HL-60/S4 treated with phorbol 12-myristate 13-acetate at 8.2 ng/mL for 4 days and 3 days (cell line): ENCODE results near the gene FHL5.
"Not testable (repeated sequence)": the region's sequence is repeated elsewhere in the genome, so short reads cannot be mapped to it uniquely, and the experiment has no call there.

Source experiments
- in situ Hi-C: fragments of 300-500 bp; cut with MboI; formaldehyde crosslinking; loops from 2 replicates; pipeline ENCODE4 v1.15.0; 2022; ENCODE audit warnings: low sequenced_read_pairs

The FHL5 gene, protein sequence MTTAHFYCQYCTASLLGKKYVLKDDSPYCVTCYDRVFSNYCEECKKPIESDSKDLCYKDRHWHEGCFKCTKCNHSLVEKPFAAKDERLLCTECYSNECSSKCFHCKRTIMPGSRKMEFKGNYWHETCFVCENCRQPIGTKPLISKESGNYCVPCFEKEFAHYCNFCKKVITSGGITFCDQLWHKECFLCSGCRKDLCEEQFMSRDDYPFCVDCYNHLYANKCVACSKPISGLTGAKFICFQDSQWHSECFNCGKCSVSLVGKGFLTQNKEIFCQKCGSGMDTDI

DNA sequence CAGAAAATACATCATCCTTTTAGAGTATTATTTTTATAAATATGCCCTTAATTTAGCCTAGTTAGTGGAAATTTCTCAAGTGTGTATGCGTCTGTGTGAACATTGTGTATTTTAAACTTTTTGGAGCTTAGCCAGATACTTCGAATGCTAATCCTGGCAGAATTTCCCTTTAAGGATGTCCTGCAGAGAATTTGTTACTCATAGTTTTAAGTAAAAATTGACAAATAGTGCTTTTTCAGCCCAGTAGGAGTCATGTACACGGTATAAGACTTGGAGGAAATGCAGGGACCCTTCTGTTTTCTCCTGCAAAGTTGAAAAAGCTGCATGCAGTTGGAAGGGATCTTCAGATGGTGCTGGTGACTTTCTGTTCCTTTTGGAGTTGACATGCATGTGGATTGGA lies at the start of gene FHL5:
TSS of gene FHL5 (plus strand) at position 243 of the 400 bp plus-strand sequence. CDS start 40,486 bp downstream, outside the sequence.
- in situ Hi-C loops, result no loop called here

DNA sequence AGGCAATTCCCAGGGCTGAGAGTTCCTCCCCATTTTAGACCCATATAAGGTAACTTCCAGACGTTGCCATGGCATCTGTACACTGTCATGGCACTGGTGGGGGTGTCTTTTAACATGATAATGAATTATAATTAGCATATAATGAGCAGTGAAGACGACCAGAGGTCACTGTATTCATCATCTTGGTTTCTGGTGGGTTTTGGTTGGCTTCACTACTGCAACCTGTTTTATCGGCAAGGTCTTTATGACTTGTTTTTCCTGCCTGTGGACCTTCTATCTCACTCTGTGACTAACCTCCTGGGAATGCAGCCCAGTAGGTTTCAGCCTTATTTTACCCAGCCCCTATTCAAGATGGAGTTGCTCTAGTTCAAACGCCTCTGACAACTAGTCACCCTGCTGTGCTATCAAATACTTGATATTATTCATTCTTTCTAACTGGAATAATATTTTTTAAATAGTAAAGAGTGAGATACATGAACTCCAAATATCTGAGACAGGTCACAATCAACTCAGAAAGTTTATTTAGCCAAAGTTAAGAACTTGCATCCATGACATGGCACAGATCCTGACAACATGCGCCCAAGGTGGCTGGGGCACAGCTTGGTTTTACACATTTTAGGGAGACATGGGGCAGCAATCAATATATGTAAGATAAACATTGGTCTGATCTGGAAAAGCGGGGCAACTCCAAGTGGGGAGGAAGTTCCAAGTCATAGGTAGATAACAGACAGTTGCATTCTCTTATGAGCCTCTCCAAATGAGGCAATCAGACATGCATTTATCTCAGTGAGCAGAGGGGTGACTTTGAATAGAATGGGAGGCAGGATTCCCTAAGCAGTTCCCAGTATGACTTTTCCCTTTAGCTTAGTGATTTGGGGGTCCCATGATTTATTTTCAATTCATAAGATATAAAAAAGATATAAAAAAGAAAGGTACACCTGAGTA lies 42.5 kb upstream of the FHL5 start:
- in situ Hi-C loops, result no loop called here

DNA sequence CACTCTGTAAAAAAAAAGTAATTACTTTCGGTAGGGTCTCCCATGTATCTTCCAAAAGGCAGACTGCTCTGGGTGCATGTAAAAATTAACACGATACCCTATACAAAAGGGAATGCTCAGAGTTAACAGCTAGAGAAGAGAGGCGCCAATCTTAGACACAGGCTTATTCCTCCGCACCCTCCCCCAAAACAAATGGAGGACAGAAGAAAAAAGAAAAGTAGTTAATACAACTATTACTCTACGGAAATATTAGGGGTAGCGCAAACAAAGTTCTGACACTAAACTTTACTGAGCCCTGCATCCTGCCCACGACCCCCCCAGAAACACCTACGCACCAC lies 41.7 kb upstream of the FHL5 start:
- in situ Hi-C loops, result no loop called here

DNA sequence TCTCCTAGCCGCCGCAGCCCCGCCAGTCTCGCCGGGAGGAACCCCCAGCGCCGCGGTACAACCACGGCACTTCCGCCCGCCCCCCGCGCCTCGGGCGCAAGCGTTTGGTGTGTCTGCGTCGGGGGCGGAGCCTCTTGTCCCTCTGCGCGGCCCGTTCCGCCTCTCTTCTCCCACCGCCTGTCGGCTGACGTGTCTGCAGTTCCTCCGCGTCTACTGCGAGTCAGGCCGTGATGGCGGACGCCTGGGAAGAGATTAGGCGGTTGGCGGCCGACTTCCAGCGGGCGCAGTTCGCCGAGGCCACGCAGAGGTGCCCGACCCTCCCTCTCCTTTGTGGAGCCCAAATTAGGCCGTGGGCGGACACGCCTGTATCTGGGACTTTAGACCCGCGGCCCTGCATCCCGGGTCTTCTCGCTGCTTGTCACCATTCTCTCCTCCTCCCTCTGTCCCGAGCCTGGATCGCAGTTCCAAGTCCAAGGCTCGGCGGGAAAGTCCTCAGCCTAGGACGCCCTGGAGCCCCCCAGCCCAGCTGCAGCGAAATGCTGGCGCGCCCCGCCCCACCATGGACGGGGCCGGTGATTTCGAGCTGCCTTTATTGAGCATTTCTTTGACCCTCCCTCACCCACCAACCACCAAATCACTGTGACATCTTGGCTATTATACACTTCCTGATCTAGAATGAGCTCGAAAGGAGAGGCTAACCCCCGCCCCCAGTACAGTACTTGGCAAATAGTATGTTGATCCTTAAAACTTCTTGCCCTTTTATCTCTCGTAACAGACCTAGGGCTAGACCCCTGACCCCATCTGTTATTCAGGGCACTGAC lies 41.1 kb upstream of the FHL5 start, which contains the start of gene UFL1:
TSS of gene UFL1 (plus strand) at position 163 of the 821 bp plus-strand sequence. CDS start at position 231, 68 bp downstream.
- in situ Hi-C loops, result no loop called here

DNA sequence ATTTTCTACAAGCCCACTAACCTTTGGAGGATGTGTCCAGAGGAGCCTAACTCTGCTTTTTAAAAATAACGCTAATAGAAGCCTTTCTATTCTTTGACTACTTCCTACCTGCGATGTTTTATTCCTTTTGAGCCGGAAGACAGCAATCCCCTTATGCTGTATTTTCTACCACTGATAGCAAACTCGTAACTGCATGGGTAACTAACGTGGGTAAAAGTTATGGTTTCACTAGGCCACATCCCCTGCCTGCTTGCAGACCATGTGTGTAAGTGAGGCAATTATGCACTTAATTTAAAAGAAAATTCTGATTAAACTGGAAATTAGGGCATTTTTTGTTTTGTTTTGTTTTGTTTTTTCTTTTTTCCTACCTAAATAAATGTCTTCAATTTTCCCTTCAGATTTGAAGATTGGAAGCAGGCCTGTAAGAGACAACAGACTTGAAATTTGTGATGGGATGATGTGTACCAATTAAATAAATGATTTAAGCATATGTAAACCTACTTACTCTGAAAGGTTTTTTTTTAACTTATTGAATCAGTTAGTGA lies 40.4 kb upstream of the FHL5 start:
- in situ Hi-C loops, result no loop called here

DNA sequence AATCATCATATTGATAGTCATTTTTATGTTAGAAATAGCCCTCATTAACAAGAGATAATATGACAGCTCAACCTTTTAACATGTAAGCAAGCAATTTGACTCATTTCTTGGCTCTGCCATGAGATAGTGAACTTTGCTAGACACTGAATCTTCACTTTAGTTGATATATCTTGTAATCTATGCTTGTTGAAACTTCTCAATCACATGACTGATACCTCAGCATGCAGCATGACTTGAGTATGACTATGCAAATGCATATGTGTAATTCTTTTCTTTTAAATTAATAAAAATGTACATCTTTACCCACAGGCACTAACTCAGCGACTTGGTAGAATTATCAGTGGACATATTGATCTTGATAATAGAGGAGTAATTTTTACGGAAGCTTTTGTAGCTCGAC lies 34.7 kb upstream of the FHL5 start:
- in situ Hi-C loops, result no loop called here

DNA sequence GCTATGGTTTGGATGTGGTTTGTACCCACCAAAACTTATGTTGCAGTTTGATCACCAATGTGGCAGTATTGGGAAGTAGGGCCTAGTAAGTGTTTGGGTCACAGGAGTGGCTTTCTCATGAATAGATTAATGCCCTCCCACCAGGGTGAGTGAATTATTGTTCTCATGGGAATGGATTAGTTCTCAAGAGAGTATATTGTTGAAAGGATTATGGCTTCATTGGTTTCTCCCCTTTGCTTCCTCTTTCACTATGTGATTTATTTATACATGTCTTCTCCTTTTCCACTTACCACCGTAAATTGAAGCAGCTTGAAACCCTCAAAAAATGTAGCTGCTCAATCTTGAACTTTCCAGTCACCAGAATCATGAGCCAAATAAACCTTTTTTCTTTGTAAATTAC lies 30.5 kb upstream of the FHL5 start:
- in situ Hi-C loops, result no loop called here

DNA sequence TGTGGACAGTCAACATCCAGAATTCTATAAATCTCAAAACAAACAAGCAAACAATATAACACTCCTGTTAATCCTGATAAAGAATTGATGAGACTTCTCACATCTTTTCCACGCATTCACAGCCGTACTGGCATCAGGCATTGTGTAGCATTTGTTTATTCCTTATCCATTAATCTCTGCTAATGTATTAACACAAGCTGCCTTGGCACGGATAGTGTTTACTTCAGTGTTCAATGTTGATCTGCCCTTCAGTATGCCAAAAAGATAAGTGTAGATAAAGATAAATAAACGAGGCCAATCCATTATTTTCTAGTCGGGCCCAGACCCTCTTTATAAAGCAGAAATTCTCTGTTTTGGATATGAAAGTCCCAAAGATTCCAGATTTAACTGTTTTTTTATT lies 25.2 kb upstream of the FHL5 start:
- in situ Hi-C loops, result no loop called here

DNA sequence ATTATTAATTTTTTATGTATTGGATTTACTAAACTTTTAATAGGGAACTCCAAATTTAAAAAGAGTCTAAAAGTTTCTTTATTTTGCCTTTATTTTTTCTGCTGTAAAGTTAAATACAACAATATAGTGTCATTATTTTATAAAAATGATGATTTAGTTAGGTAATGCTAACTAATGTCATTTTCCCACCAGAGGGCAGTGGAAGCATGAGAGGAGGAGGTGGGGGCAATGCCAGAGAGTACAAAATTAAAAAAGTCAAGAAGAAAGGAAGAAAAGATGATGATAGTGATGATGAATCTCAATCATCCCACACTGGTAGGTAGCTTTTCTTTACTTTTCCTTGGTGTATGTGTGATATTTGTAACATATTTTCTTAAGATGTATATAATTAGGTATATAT lies 20.2 kb upstream of the FHL5 start:
- in situ Hi-C loops, result no loop called here

DNA sequence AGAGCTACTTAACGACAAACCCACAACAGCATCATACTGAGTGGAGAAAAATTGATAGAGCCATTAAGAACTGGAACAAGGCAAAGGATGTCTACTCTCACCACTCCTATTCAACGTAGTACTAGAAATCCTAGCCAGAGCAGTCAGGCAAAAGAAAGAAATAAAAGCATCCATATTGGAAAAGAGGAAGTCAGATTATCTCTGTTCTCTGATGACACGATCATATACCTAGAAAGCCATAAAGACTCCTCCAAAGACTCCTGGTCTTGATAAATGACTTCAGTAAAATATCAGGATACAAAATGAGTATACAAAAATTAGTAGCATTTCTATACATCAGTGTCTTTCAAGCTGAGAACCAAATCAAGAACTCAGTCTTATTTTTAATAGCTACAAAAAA lies 17.0 kb upstream of the FHL5 start:
- in situ Hi-C loops, result no loop called here

DNA sequence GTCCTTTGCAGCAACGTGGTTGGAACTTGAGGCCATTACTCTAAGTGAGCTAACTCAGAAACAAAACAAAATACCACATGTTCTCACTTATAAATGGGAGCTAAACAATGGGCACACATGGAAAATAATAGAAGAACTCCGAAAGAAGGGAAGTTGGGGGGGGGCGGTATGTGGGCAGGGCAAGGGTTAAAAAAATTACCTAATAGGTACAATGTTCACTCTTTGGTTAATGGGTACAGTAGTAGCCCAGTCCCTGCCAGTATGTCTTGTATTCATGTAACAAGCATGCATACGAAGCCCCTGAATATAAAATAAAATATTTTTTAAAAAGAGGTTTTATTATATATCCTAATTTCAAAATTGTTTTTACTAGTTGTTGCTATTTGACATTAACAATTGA lies 15.3 kb upstream of the FHL5 start:
- in situ Hi-C loops, result no loop called here

DNA sequence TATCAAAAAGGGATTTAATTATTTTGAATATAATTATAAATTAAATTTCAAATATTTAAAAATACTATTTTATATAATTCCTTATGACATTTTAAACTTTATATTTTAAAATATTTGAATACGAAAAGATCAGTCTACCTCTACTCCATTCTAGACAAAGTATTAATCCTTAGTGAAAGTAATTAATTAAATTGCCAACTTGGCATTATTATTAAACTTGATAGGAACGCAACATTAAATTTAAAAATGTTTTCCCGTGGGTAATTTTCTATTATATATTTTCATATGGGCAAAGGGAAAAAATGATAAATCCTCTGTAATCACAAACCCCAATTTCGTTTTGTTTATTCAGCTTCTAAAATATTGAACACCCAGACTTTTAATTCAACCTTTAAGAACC lies 8.4 kb upstream of the FHL5 start:
- in situ Hi-C loops, result no loop called here

DNA sequence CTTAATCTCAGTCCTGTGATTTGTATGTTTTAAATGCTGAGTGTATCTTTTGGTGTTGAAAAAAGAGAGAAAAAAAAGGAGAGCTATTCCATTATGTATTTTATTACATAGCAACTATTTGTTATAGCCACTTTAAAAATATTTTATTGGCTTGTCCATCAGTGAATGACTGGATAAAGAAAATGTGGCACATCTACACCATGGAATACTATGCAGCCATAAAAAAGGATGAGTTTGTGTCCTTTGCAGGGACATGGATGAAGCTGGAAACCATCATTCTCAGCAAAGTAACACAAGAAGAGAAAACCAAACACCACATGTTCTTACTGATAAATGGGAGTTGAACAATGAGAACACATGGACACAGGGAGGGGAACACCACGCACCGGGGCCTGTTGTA lies 3.2 kb upstream of the FHL5 start:
- in situ Hi-C loops, result not testable (repeated sequence)

DNA sequence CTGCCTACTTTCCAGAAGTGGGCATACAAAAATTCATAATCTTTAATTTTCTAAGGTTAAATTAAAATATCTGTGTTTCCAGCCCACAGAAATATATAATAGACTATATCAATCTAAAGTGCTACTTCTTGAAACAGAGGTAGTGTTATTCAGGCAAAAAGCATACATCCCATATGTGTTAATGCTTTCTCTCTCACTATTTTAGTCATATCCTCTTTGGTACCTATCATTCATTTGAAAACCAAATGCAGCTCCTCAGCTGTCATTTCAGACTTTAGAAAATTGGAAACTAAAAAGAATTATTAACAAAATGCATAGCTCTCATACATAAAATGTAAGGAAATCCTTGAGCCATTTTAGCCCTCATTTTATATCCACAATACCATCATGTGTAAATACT lies 925 bp downstream of the FHL5 start:
- in situ Hi-C loops, result no loop called here

DNA sequence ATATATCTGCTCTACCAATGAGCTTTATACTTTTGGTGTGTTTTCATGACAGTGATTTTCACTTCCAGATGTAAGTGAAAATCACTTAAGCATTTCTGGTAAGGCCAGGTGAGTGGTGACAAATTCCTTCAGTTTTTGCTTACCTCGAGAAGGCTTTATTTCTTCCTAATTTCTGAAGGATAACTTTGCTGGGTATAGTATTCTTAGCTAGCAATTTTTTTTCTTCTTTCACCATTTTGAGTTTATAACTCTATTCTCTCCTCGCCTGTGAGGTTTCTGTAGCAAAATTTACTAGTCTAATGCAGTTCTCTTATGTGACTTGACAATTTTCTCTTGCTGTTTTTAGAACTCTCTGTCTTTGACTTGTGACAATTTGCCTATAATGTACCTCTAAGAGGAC lies 7.1 kb downstream of the FHL5 start:
- in situ Hi-C loops, result no loop called here

DNA sequence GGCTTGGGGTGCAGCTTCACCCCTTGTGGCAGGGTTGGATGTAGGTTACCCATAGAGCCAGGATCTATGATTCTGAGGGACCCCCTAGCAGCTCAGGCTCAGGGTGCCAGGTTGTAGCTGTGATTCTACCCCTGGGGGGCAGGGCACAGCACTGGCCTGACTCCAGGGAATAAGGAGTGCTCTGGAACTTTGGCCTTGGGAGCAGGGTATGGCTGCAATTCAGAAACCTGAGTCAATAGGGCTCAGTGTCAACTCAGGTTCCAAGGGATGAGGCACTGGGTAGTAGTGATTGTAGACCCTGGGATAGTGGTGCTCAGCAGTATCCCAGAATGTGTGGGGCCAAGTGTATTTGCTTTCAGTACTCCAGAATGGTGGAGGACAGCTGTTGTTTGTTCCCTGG lies 8.6 kb downstream of the FHL5 start:
- in situ Hi-C loops, result no loop called here

DNA sequence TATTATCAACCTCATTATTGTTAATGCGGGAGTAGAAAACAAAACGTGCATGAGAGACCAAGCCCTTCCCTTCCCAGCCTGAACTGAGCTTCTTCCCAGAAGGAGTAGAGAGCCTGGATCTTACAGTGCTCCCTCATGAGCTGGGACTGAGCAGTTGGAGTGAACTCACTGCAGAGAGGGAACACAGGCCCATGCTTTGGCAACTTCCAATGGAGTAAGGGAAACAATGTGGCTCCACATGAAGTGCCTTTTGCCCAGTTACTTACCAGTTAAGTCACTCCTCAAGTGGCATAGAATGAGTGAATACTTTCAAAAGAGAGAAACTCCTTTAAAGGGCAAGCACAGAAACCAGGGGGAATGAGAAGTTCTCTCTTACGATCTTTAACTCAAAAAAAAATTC lies 12.4 kb downstream of the FHL5 start:
- in situ Hi-C loops, result no loop called here

DNA sequence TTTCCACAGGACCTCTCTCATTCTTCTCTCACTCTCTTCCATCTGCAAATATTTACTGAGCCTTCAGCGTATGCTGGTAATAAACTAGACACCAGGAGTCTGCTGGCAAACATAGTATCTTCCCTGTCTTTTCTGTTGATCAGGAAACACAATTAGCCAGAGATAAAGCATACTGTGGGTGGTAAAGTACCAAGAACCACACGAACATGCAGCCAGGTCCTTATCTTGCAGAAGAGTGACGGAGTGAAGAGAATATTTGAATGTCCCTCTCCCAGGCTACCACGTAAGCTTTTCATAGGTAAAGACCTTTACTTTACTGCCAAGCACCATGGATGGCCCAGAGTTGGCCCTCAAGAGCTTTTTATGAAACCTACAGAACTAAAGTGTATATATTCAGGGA lies 13.3 kb downstream of the FHL5 start:
- in situ Hi-C loops, result no loop called here

DNA sequence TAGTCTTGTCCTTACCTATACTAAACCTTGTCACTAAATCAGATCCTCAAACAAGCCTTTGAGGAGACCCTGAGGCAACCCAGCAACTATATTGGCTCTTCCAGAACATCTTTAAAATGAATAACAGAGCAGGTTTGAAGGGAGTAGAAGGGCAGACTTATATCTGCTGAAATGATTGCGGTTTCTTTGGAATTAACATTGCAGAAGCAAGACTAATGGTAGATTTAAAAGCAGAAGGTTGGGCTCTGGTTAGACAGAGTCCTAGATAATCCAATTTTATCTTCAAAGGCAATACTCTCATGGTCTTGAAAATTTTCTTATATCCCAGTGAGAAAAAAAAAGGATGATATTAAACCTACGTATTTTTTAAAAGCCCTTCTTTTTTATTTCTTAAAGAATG lies 19.1 kb downstream of the FHL5 start:
- in situ Hi-C loops, result no loop called here

DNA sequence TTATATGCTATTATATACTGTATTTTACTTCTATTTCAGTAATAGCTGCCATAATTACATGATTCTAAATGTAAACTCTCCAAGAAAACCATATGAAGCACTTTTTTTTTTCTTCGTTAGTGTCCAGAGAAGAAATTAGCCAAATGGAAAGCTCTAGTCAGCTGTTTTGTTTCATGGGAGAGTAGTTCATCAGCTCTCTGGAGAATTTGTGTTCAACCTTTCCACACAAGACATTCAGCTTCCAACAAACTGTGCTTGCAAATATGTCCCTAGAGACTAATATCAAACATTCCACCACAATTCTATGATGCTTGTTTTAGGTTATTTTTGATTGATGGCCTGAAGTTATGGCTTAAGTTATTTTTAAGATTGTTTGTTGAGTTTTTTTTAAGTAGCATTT lies 19.5 kb downstream of the FHL5 start:
- in situ Hi-C loops, result no loop called here

DNA sequence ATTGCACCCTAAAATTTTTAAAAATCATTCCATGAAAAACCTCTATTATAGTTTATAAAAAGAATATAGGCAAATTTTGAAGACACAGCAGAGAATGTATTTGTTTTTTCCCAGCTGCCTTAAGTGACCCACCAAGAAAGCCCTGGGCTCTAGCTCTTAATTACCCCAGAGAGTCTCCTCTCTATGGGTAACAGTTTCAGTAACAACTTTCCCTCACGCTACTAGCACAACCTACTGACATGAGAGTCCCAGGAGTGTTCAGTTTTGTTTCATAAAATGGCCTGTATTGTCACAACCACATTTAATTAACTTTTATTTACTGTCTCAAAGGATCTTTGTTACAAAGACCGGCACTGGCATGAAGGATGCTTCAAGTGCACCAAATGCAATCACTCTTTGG lies 41.5 kb downstream of the FHL5 start:
- in situ Hi-C loops, result no loop called here
